HG02623 (cell line): ENCODE measurements around the gene IL12RB2.

ENCODE experiments used
- ATAC-seq: cut with Tn5 transposase; IDR thresholded peaks from one replicate; pipeline ENCODE4 v1.9.1; 2021; ENCODE audit warnings: moderate library complexity; ENCODE audit not compliant: unreplicated experiment

The IL12RB2 gene

DNA sequence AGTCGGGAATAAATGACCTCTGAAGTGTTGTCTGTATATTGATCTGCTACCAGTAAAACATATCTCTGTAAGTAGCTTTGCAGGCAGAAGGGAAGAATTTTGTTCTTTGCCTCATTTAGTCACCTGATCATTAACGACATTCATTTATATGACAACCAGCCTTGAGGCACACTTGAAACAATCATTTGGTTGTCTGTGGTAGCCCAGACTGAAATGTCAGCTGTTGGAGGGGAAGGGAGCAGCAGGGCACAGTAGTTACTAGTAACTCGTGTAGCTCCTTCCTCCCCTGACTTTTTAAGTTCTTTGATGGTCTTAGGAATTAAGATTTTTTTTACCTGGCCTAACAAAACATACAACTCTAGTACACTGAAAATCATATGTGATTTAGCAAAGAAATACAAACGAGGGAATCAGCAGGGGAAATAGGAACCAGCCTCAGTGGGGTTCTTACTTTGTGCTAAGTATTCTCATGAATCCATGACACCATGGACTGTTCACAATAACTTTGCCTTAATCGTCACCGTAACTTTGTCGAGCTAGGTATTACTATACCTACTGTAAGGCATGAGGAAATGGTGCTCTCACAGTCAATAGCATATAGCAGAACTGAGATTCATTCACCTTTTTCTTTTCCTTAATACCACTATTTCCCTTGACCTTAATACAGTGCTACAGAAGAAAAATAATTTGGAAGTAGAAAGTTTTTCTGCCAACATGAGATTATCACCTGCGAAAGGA, 6.4 kb downstream of the IL12RB2 start:
- ATAC-seq: no peak

DNA sequence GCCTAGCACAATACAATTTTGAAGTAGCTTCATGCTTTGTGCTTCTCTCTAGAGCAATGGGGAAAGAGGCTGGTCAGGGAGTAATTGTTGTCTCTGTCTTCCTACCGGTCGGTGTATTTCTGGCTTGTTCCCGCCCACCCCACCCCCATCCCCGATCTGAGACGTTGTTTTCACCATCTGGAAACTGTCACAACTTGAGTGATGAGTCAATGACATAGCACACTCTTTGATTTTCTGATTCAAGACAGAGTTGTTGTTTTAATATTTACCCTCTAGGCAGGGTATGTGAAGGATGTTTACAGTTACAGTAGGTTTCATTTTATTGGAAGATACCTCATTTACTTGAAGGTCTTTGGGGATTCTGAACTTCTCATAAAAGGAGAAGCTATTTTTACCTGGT, 7.0 kb downstream of the IL12RB2 start:
- no peak for ATAC-seq

DNA sequence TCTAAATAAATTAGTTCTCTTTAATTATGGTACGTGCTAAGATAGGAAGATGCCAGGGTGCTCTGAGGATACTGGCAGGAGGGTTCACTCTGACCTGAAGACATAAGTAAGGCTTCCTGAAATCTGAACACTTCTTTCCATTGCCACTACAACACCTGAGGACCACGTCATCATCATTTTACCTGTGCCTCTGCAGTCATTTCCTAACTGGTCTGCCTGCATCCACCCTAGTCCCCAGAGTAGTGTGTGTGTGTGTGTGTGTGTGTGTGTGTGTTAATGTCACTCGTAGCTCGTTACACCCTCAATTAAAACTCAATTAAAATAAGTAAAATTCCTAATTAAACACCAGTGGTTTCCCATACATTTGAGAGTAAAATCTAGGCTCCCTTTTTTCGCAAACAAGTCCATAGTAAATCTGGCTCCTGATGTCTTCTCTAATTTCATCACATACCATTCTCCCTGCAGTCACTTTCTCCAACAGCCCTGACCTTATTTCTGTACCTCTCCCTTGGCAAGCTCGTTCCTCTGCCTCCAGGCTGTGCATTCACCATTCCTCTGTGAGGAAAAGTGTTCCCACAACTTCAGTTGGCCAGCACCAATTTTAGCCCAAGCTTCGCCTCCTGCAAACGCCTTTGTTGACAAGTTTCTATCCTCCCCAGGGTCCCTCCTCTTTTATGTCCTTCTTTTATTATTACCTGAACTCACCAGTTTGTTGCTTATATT, 8.7 kb downstream of the IL12RB2 start:
- no peak for ATAC-seq

DNA sequence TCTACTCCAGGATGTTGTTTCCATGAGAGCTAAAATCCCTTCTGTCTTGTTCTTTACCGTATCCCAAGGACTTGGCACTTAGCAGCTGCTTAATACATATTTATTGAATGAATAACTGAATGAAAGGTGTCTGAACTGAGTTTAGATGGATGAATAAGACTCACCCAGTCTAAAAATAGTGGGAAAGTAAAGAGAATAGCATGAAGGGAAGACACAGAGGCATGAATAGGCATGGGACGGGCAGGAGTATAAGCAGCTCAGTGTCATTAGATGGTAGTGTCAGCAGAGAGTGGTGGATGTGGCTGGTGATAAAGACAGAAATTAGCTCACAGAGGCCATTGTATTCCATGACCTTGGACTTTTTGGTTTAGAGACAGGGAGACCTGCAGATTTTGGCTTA, 9.2 kb downstream of the IL12RB2 start:
- ATAC-seq: no peak

DNA sequence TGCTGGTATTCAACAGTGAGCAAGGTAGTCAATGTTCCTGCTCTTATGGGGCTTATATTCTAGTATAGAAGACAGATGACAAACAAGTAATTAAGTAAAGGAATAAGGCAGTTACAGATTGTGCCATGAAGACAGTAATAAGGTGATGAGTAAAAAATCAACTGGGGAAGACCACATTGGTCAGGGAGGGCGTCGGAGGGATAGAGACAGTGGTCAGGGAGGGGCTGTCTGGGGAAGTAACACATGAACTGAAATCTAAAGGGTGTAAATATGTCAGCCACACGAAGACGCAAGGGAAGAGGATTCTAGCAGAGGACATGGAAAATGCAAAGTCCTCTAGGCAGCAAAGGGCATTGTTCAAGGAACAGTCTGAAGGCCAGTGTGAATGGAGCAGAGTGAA, 10.1 kb downstream of the IL12RB2 start:
- no peak for ATAC-seq

DNA sequence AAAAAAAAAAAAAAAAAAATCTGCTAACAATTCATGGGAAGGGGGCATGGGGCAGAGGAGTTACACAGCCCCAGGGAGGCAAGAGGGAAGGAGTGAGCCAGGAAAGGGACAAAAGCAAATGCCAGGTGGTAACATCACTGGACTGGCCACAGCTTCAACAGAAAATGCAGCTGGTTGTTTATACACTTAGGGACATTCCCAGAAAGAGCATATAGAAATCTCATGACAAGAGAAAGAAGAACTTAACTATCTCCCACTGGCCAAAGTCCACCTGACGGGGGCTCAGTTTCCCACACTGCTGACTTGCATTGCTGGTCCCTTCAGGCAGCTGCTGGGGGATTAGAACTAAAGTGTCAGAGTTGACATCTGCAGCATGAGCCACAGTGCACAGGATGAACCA, 14.8 kb downstream of the IL12RB2 start:
- ATAC-seq: no peak

DNA sequence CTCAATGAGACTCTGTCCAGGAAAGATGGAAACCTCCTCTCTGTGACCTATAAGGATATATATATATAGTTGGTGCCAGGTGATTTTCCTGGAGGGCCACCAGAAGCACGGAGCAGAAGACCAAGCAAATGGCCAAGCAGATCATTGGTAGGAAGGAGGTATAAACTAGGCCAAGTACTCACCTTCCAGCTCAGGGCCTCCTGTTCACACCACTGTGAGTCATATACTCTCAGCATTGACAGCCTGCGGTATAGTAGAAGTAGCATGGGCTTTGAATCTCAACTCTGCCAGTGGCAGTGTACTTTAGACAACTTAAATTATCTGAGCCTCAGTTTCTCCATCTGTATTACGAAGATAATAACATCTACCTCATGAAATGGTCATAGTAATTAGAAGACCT, 15.4 kb downstream of the IL12RB2 start:
- no peak for ATAC-seq

DNA sequence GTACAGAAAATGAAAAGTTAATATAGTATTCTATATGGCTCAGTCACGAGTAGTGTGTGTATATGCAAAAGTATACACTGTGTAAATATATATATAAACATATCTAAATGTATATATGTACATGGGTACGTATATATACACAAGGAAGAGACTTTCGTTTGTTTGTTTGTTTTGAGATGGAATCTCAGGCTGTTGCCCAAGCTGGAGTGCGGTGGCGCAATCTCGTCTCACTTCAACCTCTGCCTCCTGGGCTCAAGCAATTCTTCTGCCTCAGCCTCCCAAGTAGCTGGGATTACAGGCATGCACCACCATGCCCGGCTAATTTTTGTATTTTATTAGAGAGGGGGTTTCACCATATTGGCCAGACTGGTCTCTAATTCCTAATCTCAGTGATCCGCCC, 16.4 kb downstream of the IL12RB2 start:
- no peak for ATAC-seq

DNA sequence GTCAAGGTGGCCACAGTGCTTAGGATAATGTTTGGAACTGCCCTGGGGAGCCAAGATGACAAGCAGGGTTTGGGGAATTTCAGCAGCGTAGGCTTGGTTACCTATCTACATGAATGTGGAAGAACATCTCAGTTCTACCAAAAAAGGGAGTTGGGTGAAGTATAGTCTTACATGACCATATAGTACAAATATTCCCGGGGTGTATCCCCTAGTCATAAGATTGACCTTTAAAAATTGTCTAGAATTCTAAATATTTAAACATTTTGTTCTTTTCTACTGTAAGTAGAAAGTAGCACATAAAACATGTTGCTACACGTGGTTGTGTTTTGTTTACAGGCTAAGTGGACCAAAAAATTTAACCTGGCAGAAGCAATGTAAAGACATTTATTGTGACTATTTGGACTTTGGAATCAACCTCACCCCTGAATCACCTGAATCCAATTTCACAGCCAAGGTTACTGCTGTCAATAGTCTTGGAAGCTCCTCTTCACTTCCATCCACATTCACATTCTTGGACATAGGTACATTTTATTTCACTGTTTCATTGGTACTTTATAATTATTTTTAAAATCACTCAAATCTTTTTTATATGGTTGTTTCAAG, 20.3 kb downstream of the IL12RB2 start:
- ATAC-seq: no peak

DNA sequence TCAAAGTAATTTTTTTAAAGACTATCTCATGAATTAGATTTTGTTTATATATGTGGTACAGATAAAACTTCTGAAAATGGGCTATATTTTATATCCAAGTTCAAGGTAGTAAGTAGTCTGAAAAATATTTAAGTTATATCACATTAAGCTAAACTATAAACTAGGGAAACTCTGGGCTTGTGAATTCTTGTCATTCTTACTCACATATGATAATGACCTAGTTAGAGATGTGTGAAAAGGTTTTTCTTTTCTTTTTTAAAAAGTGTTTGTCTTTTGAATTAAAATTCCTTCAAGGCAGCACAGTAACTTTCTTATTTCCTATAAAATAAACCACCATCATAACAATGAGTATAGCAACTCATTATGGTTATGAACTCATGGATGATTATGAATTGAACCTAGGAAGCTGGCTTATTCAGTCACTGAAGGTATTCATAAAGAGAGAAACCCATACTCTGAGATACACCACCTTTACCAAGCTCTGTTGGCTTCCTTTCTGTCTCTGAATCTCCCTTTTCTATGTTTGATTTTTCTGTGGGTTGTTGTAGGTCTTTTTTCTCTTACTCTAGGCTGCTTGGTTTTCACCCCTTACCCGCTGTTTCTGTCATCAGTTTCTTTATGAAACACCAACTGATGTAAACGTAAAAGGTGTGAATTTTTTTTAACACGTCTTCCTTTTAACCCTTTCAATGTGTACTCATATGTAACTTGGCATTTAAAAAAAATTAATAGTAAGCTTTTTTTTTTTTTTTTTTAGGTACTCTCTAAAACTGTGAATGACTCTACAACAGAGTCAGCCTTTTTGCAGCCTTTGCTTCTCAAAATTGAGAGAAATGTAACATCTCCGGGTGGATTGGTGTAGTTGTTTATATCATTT, 25.2 kb downstream of the IL12RB2 start:
- peak; percentile 83 for ATAC-seq

DNA sequence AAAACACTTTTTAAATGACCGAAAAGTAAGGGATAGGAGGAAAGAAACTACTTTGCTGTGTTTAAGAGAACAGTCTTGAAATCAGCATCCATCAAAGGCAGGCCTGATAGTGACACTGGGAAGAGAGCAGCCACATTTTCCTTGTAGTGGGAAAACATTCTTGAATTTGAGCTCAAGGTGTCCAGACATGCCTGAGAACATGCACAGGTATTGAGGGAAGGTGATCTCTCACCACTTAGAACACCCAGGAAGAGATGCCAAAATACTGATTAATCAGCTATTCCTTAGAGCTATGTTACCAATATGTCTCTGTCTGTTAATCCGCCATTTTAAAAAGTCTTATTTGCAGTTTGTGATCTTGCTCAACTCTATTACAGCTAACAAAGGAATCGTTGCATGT, 25.9 kb downstream of the IL12RB2 start:
- no peak for ATAC-seq

DNA sequence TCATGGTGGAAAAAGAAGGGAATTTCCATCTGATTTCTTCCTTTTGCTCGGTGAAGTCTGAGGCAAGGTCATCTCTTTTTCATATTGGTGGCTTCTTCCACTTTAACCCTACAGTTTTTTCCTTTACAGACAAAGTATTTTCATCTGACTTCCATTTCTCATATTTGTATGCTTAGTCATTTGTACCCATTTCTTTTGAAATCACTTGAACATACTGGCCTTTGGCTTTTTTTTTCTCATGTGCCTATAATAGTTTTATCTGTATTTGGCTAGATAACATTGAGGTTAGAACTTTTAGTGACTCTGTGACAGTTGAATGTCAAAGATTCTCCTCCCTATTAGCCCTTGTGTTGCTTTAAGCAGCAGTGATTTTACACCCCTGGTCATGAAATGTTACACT, 27.7 kb downstream of the IL12RB2 start:
- ATAC-seq: no peak

DNA sequence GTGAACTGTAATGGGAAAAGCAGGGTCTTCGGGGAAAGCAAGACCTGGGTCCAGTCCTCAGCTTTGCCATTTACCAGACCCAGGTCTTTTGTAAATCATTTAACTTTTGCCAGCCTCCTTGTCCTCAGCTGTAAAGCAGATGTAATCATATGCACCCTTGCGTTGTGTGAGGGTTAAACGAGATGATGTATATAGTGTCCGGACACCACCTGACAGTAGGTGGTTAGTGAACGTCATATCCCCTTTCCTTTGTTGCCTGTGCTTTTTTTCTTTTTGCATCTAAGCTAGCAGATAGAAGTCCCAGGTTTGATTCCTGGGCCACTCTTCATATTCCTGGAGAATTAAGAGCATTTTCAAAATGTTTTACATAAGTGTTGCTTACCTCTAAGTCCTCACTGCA, 28.5 kb downstream of the IL12RB2 start:
- ATAC-seq: no peak

DNA sequence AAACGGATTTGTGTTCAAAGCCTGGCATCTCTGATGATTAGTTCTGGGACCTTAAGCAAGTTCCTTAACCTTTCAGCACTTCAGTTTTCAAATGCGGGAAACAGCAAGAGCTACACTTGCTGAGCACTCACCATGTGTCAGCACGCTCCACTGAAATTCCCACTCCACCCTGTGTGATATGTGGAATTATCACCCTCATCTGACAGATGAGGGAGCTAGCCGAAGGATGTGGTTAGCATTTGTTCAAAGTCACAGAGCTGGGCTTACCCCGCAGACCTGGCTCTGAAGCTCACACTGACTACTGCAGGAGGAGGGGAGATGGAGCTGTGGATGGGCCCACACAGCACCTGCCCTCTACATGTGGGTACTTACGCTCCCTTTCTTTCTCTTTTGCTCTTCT, 29.1 kb downstream of the IL12RB2 start:
- ATAC-seq: no peak

DNA sequence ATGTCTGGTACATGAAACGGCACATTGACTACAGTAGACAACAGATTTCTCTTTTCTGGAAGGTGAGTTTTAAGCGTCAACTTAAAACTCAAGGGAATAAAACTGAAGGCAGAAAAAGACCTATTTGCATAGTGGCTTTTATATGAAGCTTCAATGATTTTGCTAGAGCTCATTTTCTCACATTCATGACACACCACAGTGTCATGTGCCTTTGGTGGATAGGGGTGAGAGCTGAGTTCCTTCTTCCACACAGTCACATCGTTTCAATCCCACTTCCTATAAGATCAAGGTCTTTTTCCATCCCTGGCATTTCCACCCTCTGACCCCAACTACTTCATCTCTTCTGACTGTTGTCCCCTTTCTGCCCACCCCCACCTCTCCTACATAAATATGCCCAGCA, 31.0 kb downstream of the IL12RB2 start:
- ATAC-seq: peak; percentile 26

DNA sequence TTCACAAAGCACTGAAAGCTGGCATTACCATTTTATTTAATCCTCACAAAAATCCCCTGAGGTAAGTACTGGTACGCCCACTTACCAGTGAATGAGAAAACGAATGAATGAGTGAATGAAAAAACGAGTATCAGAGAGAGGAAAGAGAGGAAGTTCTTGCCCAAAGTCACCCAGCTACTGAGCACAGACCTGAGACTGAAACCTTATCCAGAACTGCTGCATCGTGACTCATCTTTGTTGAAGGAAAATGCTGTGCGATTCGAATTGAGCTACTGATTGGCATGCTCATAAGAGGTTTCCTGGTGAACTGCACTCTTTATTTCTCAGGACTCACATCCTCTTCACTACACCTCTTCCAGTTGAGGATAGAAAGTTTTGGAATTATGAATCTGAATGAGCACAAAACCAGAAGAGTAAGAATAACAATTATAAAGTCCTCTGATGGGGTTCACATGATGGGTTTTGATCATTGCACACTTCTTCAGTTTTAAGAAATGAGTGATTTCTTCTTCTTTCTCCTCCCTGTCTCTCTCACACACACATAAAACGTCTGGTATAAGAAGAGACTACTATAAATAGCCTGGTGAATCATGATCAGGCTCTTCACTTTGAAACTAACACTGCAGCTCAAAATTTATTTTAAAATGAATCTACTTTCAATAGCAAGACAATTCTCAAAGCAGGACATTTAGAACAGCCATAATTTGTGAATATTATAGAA, 32.1 kb downstream of the IL12RB2 start:
- peak; percentile 29 for ATAC-seq

DNA sequence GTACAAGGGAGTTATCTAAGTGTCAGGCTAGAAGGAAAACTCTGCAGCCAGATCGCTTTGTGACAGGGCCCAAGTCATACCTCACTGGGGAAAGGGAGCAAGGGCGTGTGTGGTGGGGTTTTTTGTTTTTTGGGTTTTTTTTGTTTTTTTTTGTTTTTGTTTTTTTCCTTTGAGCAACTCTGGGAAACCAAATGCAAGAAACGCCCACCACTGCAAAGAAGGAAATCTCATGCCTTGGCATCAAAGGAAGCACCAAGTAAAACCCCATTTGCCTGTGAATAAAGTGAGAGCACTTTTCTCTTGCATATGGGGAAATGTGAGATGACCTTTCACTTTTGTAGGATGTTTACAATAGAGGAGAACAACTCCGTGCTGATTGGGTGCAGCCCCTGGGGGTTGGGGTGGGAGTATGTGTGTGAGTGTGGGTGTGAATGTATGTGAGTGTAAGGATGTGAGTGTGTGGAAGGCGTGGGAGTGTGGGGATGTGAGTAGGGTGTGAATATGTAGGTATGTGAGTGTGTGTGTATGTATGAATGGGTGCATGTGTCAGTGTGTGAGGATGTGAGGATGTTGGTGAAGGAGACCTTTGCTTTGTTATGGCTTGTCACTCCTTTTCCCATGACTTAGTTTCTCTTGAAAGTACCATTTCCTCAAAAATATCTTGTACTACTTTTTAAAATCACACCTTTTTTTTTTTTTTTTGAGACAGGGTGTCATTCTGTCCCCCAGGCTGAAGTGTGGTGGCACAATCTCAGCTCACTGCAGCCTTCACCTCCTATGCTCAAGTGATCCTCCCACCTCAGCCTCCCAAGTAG, 34.6 kb downstream of the IL12RB2 start:
- ATAC-seq: peak; percentile 43

DNA sequence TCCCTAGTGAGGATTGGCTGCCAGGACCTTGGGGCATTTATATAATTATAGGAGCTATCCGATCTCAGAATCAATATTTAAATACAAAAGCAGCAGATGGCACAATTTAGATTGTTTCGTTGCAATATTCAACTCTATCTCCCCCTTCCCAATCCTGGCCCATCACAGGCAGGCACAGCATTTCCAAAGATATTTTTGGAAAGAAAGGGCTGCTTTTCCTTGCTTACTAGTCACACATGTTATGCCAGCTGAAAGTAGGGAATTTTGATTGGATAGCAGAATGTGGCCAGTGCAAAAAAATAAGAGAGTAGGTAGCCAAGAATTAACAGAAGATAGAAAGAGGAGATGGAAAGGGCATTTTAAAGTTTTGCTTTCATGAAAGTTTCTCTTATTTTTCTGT, 37.9 kb downstream of the IL12RB2 start:
- ATAC-seq: no peak

DNA sequence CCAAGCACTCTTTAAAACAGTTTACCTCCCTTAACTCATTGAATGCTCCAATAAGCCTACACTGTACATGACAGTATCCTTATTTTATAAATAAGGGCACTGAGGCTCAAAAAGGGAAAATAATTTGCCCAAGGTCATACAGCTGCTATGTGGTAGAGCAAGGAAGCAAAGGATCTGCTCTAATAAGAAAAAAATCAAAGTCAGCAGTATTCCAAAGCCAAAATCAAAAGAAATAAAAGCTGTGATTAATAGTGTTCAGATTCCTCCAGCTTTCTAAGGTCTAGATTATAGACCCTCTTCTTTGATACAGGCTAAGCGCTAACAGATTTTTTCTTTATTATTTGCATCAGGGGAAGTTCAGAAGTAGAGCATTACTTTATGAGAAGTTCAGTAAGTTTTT, 39.3 kb downstream of the IL12RB2 start:
- ATAC-seq: no peak
